ENCODE data around the gene FOXP1.
A peak's percentile ranks its signal among the peaks of the same experiment; 100 is the strongest.
"Not testable (repeated sequence)": the region's sequence is repeated elsewhere in the genome, so short reads cannot be mapped to it uniquely, and the experiment has no call there.

The FOXP1 gene

GRCh38 chr3:71446734-71447133 is 136.8 kb downstream of the FOXP1 start:
- ATAC-seq: no peak

GRCh38 chr3:71446260-71446659 is 137.3 kb downstream of the FOXP1 start:
- no peak for ATAC-seq

DNA sequence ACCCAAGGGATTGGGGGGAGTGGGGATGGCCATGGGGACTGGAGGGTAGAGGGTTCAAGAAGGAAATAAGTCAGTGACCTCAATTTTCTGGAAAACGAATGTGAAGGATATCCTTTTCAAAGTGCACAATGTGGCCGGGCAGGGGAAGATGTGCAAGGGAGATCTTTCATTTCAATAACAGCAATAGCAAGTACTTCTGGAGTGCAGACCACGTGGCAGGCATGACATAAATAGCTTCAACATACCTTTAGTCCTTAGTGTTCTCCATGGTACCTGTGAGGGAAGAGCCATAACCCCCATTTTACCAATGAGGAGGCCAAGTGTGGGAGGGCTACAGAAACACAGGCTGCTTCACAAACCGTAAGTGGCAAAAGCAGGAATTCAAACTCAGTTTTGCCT is 138.7 kb downstream of the FOXP1 start:
- no peak for ATAC-seq

DNA sequence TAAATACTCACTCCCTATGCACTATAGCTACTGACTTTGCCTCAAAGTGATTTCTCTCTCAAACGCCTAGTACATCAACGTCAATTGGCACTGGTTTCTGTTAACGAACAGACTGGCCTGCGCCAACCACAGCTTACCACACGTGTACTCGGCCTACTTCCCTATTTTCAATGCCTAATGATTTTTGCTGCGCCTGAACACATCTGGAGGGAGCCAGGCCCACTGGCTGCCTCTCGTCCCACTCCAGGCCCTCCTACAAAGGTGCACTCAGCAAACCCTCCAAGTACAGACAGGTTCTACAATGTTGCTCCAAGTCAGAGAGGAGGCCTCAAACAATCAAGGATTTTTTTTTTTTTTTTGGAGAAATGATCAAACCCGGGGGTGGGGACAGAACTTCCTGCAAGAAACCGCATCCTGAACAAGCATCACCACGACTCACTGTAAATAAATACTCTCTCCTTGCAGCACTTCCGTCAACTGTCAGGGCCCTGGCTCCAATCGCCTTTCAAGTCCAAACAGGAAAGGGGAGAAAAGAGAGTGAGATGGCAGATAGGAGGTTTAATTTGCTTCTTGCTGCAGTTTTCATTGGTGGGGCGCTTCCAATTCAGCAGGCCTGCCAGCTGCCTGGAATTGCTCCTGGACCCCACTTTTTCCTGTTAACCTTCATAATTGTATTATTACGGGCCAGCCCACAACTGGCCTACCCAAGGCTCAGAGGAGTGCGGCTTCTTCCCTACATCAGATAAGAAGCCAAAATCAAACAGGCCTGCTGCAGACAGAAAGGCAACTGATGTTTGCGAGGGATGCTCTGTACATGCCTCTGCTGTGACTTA is 139.3 kb downstream of the FOXP1 start:
- ATAC-seq: peak; percentile 57 to 58

- ATAC-seq: no peak
These were observed 140.2 kb downstream of the FOXP1 start for GRCh38 chr3:71443332-71443731.

DNA sequence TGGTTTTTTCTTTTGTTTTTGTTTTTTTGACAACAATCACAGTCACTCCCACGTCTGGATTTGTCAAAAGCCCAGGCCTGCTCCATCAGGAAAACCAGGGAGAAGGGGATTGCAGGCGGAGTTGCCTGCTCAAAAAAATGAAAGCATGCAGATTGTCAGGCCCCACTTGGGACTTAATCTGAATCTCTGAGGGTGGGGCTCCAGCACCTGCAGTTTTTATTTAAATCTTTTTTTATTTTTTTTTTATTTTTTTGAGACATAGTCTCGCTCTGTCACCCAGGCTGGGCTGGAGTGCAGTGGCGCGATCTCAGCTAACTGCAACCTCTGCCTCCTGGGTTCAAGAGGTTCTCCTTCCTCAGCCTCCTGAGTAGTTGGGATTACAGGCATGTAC is 140.9 kb downstream of the FOXP1 start:
- no peak for ATAC-seq

DNA sequence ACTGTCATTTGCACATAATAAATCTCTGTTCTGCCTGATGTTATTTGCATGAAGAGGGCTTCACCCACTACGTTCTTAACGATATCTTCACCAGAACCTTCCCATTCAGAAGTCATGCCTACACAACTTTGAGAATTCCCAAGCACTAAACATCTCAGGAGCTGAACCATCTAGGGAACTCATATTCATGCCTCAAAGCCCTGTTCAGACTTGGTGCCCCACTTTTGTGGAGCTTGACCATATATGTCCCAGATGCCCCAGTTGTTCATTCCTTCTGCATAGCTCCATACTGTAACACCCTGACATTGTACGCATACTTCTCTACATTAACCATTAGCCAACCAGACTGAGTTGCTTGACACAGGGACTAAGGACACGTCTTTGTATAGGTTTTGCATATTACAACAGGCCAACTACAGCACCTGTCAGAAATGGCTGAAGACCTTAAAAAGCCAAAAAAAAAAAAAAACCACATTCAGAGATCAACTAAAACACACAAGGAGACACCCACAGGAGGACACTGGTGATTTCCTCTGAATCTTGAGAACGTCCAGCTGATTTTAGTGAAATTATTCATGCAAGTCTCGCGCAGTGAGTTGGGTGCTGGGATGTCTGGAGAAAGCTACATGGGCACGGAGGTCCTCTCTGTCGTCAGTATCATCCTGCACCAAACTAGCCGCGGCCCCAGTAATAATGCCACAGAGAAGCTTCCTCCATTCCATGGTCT is 141.4 kb downstream of the FOXP1 start:
- ATAC-seq: no peak

- ATAC-seq: no peak
These were observed 142.2 kb downstream of the FOXP1 start for GRCh38 chr3:71441217-71441924.

GRCh38 chr3:71438904-71439303 is 144.6 kb downstream of the FOXP1 start:
- ATAC-seq: no peak

DNA sequence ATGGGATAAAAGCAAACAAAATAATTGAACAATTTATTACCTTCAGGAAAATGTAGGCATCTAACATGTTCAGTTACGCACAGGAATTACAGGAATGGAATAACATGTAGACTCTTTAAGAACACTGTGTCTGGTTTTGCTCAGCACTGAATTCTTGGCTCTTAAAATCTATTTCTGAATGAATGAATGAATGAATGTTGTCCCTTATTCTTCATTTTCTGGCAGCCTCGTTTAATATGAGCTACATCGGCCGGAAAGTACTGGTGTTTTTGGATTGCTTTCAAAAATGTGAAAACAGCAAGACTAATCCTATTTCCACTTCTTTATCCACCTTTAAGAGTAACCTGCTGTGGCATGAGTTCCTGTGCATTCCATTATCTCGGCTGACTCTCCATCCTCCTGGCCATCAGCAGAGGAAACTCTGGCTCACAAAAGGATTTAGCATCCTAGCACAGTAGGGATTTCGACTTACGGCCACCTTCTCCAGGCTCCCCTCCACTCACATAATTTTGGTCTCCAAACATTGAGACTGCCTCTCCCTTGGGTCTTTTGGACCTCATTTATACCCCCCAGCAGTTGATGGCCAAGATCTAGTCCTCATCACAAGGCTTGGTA is 145.3 kb downstream of the FOXP1 start:
- no peak for ATAC-seq

DNA sequence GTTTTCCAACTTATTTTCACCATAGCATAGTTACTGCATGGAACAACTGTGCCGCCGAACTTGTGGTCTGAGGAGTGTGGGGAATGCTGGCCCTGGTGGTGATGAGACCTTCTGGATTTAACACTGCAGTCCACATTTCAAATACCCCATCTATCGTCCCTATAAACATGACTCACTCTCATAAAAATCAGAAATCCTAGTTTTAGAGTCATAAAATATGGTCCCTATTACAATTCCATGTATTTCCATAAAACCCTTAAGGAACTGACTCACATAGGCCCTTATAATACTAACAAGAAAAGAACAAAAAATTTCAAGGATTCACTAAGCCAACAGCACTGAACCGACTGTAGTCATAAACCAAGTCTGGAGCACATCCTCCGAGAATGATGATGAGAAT is 147.2 kb downstream of the FOXP1 start:
- no peak for ATAC-seq

- not testable (repeated sequence) for ATAC-seq
These were observed 147.7 kb downstream of the FOXP1 start for GRCh38 chr3:71435836-71436235.

DNA sequence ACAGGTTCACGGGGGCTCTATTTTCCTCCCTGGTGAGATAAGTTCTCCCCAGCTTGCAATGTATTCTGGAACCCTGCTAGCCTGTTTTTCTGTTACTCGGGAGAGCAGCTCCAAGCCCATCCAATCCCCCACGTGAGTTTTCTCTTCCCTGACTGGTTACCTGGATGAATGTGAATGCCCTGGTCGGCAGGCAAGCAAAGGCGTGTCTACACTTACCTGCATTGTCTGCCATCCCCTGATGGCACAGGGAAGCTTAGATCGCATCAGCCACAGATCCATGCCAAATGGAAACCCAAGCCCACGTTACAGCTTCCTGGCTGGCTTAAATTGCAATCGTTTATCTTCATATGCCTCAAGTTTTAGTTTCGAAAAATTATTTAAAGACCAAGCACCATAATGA is 149.9 kb downstream of the FOXP1 start:
- ATAC-seq: no peak

- peak in 1 of 2 donors; percentile 7 for ATAC-seq
These were observed 151.2 kb downstream of the FOXP1 start for GRCh38 chr3:71432044-71432975.

DNA sequence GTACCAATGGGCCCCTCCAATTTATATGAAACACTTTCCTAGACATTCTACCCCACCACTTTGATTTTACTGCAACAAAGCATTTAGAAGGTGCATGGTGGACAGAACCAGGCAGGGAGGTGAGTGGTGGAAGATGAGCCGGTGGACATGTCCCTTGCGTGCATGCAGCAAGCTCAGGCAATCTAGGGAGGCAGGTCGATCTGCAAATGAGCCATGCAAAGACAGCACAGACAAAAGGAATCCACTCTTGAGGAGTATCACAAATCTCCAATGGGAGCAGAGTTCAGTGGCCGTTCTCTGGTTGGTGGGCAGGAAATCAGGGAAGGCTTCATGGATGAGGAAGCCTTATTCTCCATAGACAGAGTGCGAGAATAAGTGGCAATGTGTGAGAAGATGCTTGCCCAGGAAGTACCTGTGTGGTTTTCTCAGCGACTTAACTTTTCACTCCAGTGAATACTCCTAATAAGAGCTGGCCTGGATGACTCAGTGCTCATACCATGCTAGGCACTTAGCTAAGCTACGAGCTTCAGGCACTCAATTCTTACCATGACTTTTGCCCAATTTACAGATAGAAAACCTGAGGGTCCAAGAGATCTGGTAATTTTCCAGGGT is 152.5 kb downstream of the FOXP1 start:
- ATAC-seq: peak; percentile 26 to 52

DNA sequence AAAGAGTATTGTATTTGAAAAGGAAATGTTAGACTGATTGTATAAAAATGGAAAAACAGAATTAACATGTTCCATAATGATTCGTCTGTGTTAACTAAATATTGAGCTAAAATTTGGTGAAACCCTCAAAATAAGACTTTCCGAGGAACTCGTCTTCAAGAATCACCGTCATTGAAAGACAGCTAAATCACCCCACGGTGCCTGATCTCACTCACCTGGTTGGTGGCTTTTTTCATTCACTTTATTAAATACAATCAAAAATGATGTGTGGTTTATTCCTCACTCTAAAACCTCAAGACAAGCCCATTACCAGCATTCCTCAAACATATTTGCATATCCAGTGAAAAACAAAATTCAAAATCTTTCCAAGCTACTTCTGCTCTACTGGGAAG is 153.9 kb downstream of the FOXP1 start:
- ATAC-seq: peak; percentile 38 to 40

DNA sequence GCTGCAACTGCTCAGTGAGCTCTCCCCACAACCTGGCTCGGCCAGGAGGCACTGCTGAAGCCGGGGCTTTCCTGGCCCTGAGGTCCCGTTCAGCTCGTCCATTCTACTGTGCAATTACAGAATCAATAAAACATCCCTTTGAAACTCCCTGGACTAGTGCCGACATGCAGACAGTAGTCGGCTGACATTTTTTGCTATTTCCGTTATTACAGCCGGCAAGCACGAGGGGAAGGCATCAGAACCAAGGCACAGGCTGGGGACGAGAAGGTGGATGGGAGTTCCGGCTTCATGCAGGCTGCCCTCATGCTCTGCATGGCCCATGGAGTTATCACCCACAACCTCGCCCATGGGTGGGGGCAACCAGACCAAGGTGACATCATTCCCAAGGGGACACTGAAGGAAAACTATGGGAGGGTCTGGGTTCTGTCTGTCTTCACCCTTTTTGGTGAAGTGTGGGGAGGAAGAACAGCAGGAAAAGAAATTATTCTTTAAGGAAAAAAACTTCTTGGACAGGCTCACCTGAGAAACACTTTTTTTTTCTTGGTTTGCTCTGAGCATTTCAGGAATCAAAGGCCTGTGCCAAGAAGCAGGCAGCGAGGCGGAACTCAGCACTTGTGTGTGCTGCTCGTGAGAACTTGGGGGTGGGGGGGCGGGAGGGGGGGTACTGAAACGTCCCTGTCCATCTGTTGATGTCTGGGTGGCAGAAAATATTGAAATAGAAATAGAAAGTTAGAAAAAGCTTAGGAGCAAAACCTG is 154.5 kb downstream of the FOXP1 start:
- ATAC-seq: peak; percentile 36 to 45

- ATAC-seq: peak; percentile 25 to 26
These were observed 157.9 kb downstream of the FOXP1 start for GRCh38 chr3:71425491-71426071.

GRCh38 chr3:71423151-71423906 is 160.2 kb downstream of the FOXP1 start:
- ATAC-seq: no peak

All from activated CD4-positive, CD25-positive, alpha-beta regulatory T cell treated with anti-CD3 and anti-CD28 coated beads, Interleukin-2, amount 50 U/mL, for 24 hours (primary cell).